Astrocyte (in vitro differentiated cells and primary cell): ENCODE measurements around the gene FH. TPM values are rescaled to one million over a fixed set of nuclear protein-coding genes. Genes with fewer than 3 reads are reported as not detected.

Experiments used
- DNase-seq: peaks from one replicate; pipeline ENCODE4 v3.0.0-alpha.2; 2010; ENCODE audit warnings: low read depth
- FAIRE-seq: peaks from 2 replicates; lab custom pipeline; 2011; peaks lifted over from hg19 to GRCh38; lab: Jason Lieb, UNC
- H2AFZ ChIP-seq: 2 replicates; pipeline ENCODE4 v1.6.0; 2012; ENCODE audit warnings: low read depth, low read length, inconsistent platforms
- H3K27ac ChIP-seq: 2 replicates; pipeline ENCODE4 v1.5.1; 2011; ENCODE audit warnings: low read depth, low read length, inconsistent platforms
- H3K27me3 ChIP-seq: 2 replicates; pipeline ENCODE4 v1.6.0; 2011; ENCODE audit warnings: low read length, inconsistent platforms; ENCODE audit not compliant: insufficient read depth
- H3K36me3 ChIP-seq: 2 replicates; pipeline ENCODE4 v1.5.1; 2011; ENCODE audit warnings: low read length, inconsistent platforms; ENCODE audit not compliant: insufficient read depth
- H3K4me1 ChIP-seq: 2 replicates; pipeline ENCODE4 v1.5.1; 2011; ENCODE audit warnings: low read length, inconsistent platforms; ENCODE audit not compliant: insufficient read depth
- H3K4me2 ChIP-seq: 2 replicates; pipeline ENCODE4 v1.6.0; 2012; ENCODE audit warnings: low read length, inconsistent platforms
- H3K4me3 ChIP-seq: 2 replicates; pipeline ENCODE4 v1.5.1; 2011; ENCODE audit warnings: low read depth, mild to moderate bottlenecking, low read length, inconsistent platforms; ENCODE audit not compliant: insufficient read depth
- H3K79me2 ChIP-seq: 2 replicates; pipeline ENCODE4 v1.6.0; 2012; ENCODE audit warnings: mild to moderate bottlenecking, low read length, inconsistent platforms; ENCODE audit not compliant: insufficient read depth
- H3K9ac ChIP-seq: 2 replicates; pipeline ENCODE4 v1.6.0; 2012; ENCODE audit warnings: mild to moderate bottlenecking, low read length, inconsistent platforms
- H3K9me3 ChIP-seq: 2 replicates; pipeline ENCODE4 v1.5.1; 2012; ENCODE audit warnings: low read depth, mild to moderate bottlenecking, low read length, inconsistent platforms; ENCODE audit not compliant: insufficient read depth
- H4K20me1 ChIP-seq: 2 replicates; pipeline ENCODE4 v1.6.0; 2012; ENCODE audit warnings: low read length, inconsistent platforms; ENCODE audit not compliant: insufficient read depth
- H3K27ac Mint-ChIP-seq: one replicate; pipeline ENCODE4 v1.8.0; 2021; ENCODE audit warnings: mild to moderate bottlenecking, mixed read lengths; ENCODE audit not compliant: unreplicated experiment
- H3K27me3 Mint-ChIP-seq: one replicate; pipeline ENCODE4 v1.8.0; 2021; ENCODE audit warnings: low read depth, mixed read lengths; ENCODE audit not compliant: unreplicated experiment
- H3K36me3 Mint-ChIP-seq: one replicate; pipeline ENCODE4 v1.8.0; 2021; ENCODE audit warnings: low read depth, mixed read lengths; ENCODE audit not compliant: unreplicated experiment
- H3K4me1 Mint-ChIP-seq: one replicate; pipeline ENCODE4 v1.8.0; 2021; ENCODE audit warnings: low read depth, mixed read lengths; ENCODE audit not compliant: unreplicated experiment
- H3K4me3 Mint-ChIP-seq: one replicate; pipeline ENCODE4 v1.8.0; 2021; ENCODE audit warnings: mild to moderate bottlenecking, moderate library complexity, mixed read lengths; ENCODE audit not compliant: unreplicated experiment
- H3K9me3 Mint-ChIP-seq: one replicate; pipeline ENCODE4 v1.8.0; 2021; ENCODE audit warnings: mild to moderate bottlenecking, mixed read lengths; ENCODE audit not compliant: unreplicated experiment
- CTCF ChIP-seq: IDR thresholded peaks from 2 replicates; pipeline ENCODE4 v1.5.1; 2011; ENCODE audit warnings: low read depth, mild to moderate bottlenecking, inconsistent platforms, low read length, moderate library complexity; ENCODE audit not compliant: insufficient read depth
- EZH2 ChIP-seq: IDR thresholded peaks from 2 replicates; pipeline ENCODE4 v1.6.1; 2012; ENCODE audit warnings: mild to moderate bottlenecking, low read length, inconsistent platforms; ENCODE audit not compliant: insufficient read depth
- total RNA-seq: library from RNA; stranded (reverse); gene quantifications from 2 replicates; pipeline ENCODE4 v1.2.1, GENCODE V29; 2021

FH gene
- total RNA-seq, 1 donor from 2014 or later: 49.4 TPM

- Histone ChIP-seq H3K9ac (no peak overlapping the region), H3K27ac (no peak overlapping the region), H3K36me3 (no peaks in the 10 kb centered on the region), H2AFZ (peak overlapping the region; percentile 47), H3K27me3 (peaks cover 3% of the 10 kb centered on the region), H3K9me3 (no peaks in the 10 kb centered on the region), H3K4me3 (peak overlapping the region; percentile 83), H3K4me1 (no peaks in the 10 kb centered on the region), H3K79me2 (peaks cover 42% of the 10 kb centered on the region), H4K20me1 (peaks cover 4% of the 10 kb centered on the region), H3K4me2 (peak overlapping the region; percentile 91)
- Mint-ChIP-seq H3K27me3 (no peaks in the 10 kb centered on the region), H3K4me1 (peaks cover 8% of the 10 kb centered on the region), H3K9me3 (no peaks in the 10 kb centered on the region), H3K27ac (no peak overlapping the region), H3K36me3 (peaks cover 3% of the 10 kb centered on the region), H3K4me3 (no peak overlapping the region)
- DNase-seq (no peak), FAIRE-seq (no peak)
- TF ChIP-seq CTCF: no peak
- no peak for TF ChIP-seq EZH2
These were observed 518 bp upstream of the FH start for GRCh38 chr1:241520080-241520465.

DNA sequence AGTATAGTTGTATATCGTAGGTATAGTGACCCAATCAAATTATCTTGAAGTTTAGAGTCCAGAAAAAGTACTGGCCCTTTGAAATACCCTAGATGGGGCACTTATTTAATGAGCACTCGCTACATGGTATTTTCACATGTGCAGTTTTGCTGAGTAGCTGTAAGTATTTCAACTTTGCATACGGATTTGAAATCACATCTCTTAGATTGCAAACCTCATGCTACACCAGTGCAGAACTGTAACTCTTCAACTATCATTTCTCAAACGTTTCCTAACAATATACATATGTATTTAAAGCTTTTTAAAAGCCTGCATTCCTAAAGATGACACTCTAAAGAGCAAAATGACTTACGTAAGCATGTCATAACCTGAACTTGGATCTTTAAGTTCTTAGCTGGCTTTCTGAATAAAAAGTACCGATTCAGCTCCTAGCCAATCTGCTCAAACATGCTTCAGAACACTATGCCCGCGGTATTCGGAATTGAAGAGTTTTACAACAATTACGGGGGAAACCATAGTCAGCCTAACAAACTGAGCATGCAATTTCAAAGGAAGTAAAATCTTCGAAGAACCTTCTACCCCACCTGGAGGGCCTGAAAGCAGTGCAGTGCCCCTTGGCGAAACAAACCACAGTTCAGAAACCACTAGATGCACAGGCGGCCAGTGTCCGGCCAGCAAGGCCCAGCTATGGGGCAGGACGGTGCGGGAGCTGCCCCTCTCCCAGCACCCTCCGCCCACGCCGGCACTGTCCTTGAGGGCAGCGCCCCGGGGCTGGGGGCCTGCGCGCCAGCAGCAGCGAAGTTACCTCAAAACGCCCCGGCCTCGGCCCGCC, 863 bp downstream of the FH start:
- peak overlapping the region; percentile 87 for H3K27ac ChIP-seq
- Mint-ChIP-seq H3K4me1 (peaks cover 8% of the 10 kb centered on the region), H3K27ac (peak overlapping the region; percentile 75), H3K9me3 (no peaks in the 10 kb centered on the region), H3K4me3 (peak overlapping the region; percentile 95), H3K27me3 (no peaks in the 10 kb centered on the region), H3K36me3 (peaks cover 3% of the 10 kb centered on the region)
- no peak for TF ChIP-seq EZH2
- no peak for TF ChIP-seq CTCF
- DNase-seq (peak; percentile 20), FAIRE-seq (no peak)
- no peaks in the 10 kb centered on the region for H3K9me3 ChIP-seq
- peaks cover 56% of the 10 kb centered on the region for H3K79me2 ChIP-seq
- H3K9ac ChIP-seq: peak overlapping the region; percentile 92
- peak overlapping the region; percentile 91 for H3K4me2 ChIP-seq
- H3K4me1 ChIP-seq: no peaks in the 10 kb centered on the region
- H4K20me1 ChIP-seq: peaks cover 9% of the 10 kb centered on the region
- peak overlapping the region; percentile 86 for H2AFZ ChIP-seq
- H3K36me3 ChIP-seq: no peaks in the 10 kb centered on the region
- H3K27me3 ChIP-seq: peaks cover 3% of the 10 kb centered on the region
- peak overlapping the region; percentile 83 for H3K4me3 ChIP-seq

GRCh38 chr1:241513378-241513777, 6.2 kb downstream of the FH start:
- TF ChIP-seq EZH2 (no peak), CTCF (no peak)
- H3K27ac Mint-ChIP-seq: no peak overlapping the region
- Histone ChIP-seq H2AFZ (no peak overlapping the region), H3K9me3 (no peaks in the 10 kb centered on the region), H3K79me2 (peaks cover 49% of the 10 kb centered on the region), H4K20me1 (peaks cover 9% of the 10 kb centered on the region), H3K27ac (no peak overlapping the region), H3K4me3 (no peak overlapping the region), H3K4me2 (no peak overlapping the region), H3K27me3 (no peaks in the 10 kb centered on the region), H3K9ac (no peak overlapping the region), H3K4me1 (no peaks in the 10 kb centered on the region), H3K36me3 (peaks cover 21% of the 10 kb centered on the region)
- H3K36me3 Mint-ChIP-seq: peaks cover 5% of the 10 kb centered on the region
- DNase-seq (no peak), FAIRE-seq (no peak)
- no peak overlapping the region for H3K4me3 Mint-ChIP-seq
- H3K4me1 Mint-ChIP-seq: peaks cover 8% of the 10 kb centered on the region
- H3K27me3 Mint-ChIP-seq: no peaks in the 10 kb centered on the region
- no peaks in the 10 kb centered on the region for H3K9me3 Mint-ChIP-seq
